Measurements from ENCODE around the gene KRT82.
"Not testable (repeated sequence)": the region's sequence is repeated elsewhere in the genome, so short reads cannot be mapped to it uniquely, and the experiment has no call there.

Gene KRT82

DNA sequence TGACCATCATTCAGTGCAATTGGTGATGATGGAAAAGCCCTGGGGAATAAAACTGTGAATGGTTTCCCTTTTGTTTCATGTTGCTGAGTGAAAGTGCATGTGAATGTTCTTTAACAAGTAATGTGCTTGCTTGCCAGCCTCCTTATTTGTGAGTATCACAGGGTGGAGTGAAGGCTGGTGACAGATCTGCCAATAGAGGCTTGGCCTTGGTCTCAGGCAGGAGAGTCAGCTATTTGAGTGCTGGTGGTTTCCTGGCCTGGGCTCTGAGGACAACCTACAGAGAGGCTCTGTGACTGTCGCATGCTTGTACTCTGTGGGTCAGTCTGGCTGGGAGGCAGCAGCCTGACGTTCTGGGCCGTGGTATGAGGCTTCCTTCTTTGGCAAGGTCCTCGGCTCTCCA is 59.5 kb downstream of the KRT82 start:
- no peak for DNase-seq (ENCODE audit: low read depth in 1 of 2, low spot score in 1 of 2)

DNA sequence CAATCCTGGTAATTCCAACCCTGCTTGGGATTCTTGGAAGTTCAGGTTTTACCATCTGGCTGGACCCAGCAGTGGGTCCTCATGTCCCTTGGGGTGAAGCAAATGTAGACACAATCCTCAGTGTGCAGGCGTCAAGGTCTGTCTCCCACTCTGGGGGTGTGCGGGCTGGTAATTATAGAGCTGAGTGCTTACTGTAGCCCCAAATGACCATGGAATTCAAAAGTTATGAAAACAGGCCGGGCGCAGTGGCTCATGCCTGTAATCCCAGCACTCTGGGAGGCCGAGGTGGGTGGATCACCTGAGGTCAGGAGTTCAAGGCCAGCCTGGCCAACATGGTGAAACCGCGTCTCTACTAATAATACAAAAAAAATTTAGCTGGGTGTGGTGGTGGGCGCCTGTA is 61.1 kb downstream of the KRT82 start:
- DNase-seq (ENCODE audit: low read depth in 1 of 2, low spot score in 1 of 2): not testable (repeated sequence)

DNA sequence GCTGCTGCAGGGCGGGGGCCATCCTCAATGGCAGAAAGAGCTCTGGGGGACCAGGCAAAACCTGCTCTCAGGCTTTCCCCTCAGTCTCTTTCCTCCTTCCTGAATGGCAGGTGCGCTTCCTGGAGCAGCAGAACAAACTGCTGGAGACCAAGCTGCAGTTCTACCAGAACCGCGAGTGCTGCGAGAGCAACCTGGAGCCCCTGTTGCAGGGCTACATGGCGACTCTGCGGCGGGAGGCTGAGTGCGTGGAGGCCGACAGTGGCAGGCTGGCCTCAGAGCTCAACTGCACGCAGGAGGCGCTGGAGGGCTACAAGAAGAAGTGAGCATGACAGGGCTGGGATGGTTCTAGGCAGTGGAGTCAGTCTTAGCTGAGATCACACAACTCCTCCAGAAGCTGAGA is 62.0 kb downstream of the KRT82 start:
- DNase-seq (ENCODE audit: low read depth in 1 of 2, low spot score in 1 of 2): no peak
